HEK293T (cell line): ENCODE data around the gene HSF5.

ENCODE experiments used
- CTCF ChIA-PET: fragments of 350-600 bp; formaldehyde crosslinking; extraction: SDS; loops from one replicate; lab custom pipeline; 2021; ENCODE audit warnings: antibody characterized with exemption, inconsistent platforms; lab: Yijun Ruan, JAX
- POLR2A ChIA-PET: fragments of 350-600 bp; formaldehyde crosslinking; extraction: SDS; loops from one replicate; lab custom pipeline; 2020; ENCODE audit warnings: antibody characterized with exemption, inconsistent platforms; lab: Yijun Ruan, JAX
- DNase-seq: peaks from one replicate; pipeline ENCODE4 v3.0.0; 2012; ENCODE audit warnings: mixed read lengths; ENCODE audit errors: extremely low spot score
- ARNT ChIP-seq: fragments of 450-650 bp; IDR thresholded peaks from 2 replicates; pipeline ENCODE4 v1.6.1; 2017; ENCODE audit warnings: mild to moderate bottlenecking
- BHLHE40 ChIP-seq: fragments of 450-650 bp; IDR thresholded peaks from 2 replicates; pipeline ENCODE4 v1.6.1; 2016; ENCODE audit warnings: mild to moderate bottlenecking, moderate library complexity, borderline replicate concordance
- CTBP1 ChIP-seq: fragments of 450-650 bp; IDR thresholded peaks from 2 replicates; pipeline ENCODE4 v1.6.1; 2016; ENCODE audit warnings: borderline replicate concordance
- ELF4 ChIP-seq: fragments of 450-650 bp; IDR thresholded peaks from 2 replicates; pipeline ENCODE4 v1.6.1; 2017; ENCODE audit warnings: antibody characterized with exemption
- FOXA1 ChIP-seq: fragments of 450-650 bp; IDR thresholded peaks from 2 replicates; pipeline ENCODE4 v1.6.1; 2016; ENCODE audit warnings: mild to moderate bottlenecking
- FOXK2 ChIP-seq: fragments of 450-650 bp; IDR thresholded peaks from 2 replicates; pipeline ENCODE4 v1.6.1; 2016; ENCODE audit warnings: mild to moderate bottlenecking
- FOXM1 ChIP-seq: fragments of 450-650 bp; IDR thresholded peaks from 2 replicates; pipeline ENCODE4 v1.6.1; 2017; ENCODE audit warnings: mild to moderate bottlenecking, borderline replicate concordance
- HDGF ChIP-seq: fragments of 450-650 bp; IDR thresholded peaks from 2 replicates; pipeline ENCODE4 v1.6.1; 2017; ENCODE audit warnings: antibody characterized with exemption, borderline replicate concordance
- L3MBTL2 ChIP-seq: fragments of 450-650 bp; conservative IDR thresholded peaks from 2 replicates; pipeline ENCODE4 v1.6.1; 2016; ENCODE audit warnings: mild to moderate bottlenecking
- LEF1 ChIP-seq: fragments of 450-650 bp; IDR thresholded peaks from 2 replicates; pipeline ENCODE4 v1.6.1; 2017; ENCODE audit warnings: mild to moderate bottlenecking, borderline replicate concordance
- NFRKB ChIP-seq: fragments of 450-650 bp; IDR thresholded peaks from 2 replicates; pipeline ENCODE4 v1.6.1; 2016; ENCODE audit warnings: mild to moderate bottlenecking, moderate library complexity
- PKNOX1 ChIP-seq: fragments of 450-650 bp; IDR thresholded peaks from 2 replicates; pipeline ENCODE4 v1.6.1; 2016
- SP1 ChIP-seq: fragments of 450-650 bp; IDR thresholded peaks from 2 replicates; pipeline ENCODE4 v1.6.1; 2017
- SUZ12 ChIP-seq: fragments of 450-650 bp; IDR thresholded peaks from 2 replicates; pipeline ENCODE4 v1.6.1; 2016; ENCODE audit warnings: mild to moderate bottlenecking
- TARDBP ChIP-seq: fragments of 450-650 bp; IDR thresholded peaks from 2 replicates; pipeline ENCODE4 v1.6.1; 2016
- ZNF384 ChIP-seq: fragments of 450-650 bp; IDR thresholded peaks from 2 replicates; pipeline ENCODE4 v1.6.1; 2016

The HSF5 gene

GRCh38 chr17:58403311-58403710 is 84.9 kb downstream of the HSF5 start:
- ChIA-PET CTCF (no interaction called here), POLR2A (interaction anchor here (1.6 to 2.2 kb wide), 2 partner anchors 12 to 51 kb away, joined by 5 to 7 read pairs; partner anchors contain the start of gene SUPT4H1)
- TF ChIP-seq PKNOX1 (no peak), CTBP1 (no peak), TARDBP (no peak), FOXA1 (no peak), SUZ12 (no peak), FOXM1 (no peak), ZNF384 (no peak), ELF4 (no peak), LEF1 (no peak), ARNT (no peak), SP1 (no peak), HDGF (no peak), BHLHE40 (no peak), FOXK2 (no peak), L3MBTL2 (no peak), NFRKB (no peak)
- DNase-seq = no peak

DNA sequence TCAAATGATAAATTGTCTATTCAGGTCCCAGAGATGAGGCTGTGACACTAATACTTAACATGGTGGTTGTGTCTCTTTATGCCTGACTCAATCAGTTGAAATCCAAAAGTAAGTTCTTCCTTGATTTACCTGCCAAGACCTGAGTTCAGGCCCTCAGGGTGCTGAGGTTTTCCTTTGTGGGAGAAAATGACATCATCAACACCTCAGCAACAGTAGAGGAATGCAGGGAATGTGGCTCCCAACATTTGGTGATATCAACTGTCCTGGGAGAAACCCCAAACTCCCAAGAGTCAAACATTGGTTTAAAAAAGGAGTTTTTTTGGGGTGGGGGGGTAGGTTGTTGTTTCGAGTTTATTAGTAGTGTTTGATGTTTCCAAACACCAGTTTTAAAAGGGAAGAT is 85.5 kb downstream of the HSF5 start:
- no peak for DNase-seq
- ChIA-PET POLR2A (interaction anchor here (1.6 kb wide), 1 partner anchor 50 kb away, joined by 7 read pairs; the partner anchor contains the start of gene SUPT4H1), CTCF (no interaction called here)
- TF ChIP-seq ARNT (no peak), ZNF384 (no peak), FOXM1 (no peak), SP1 (no peak), FOXA1 (no peak), NFRKB (no peak), SUZ12 (no peak), L3MBTL2 (no peak), ELF4 (no peak), BHLHE40 (no peak), TARDBP (no peak), LEF1 (no peak), PKNOX1 (no peak), CTBP1 (no peak)

- TF ChIP-seq L3MBTL2 = no peak
- TF ChIP-seq FOXK2 = no peak
- TF ChIP-seq ELF4 = no peak
- no peak for TF ChIP-seq LEF1
- TF ChIP-seq SUZ12 = no peak
- TF ChIP-seq FOXM1 = no peak
- TF ChIP-seq SP1 = no peak
- no peak for TF ChIP-seq HDGF
- TF ChIP-seq PKNOX1 = no peak
- no peak for TF ChIP-seq TARDBP
- no peak for TF ChIP-seq ZNF384
- TF ChIP-seq NFRKB = no peak
- TF ChIP-seq FOXA1 = no peak
- ChIA-PET POLR2A (interaction anchor here (1.9 kb wide), 1 partner anchor 50 kb away, joined by 6 read pairs; the partner anchor contains the start of gene SUPT4H1), CTCF (no interaction called here)
- DNase-seq = no peak
Measured at GRCh38 chr17:58402047-58402446, 86.2 kb downstream of the HSF5 start.

DNA sequence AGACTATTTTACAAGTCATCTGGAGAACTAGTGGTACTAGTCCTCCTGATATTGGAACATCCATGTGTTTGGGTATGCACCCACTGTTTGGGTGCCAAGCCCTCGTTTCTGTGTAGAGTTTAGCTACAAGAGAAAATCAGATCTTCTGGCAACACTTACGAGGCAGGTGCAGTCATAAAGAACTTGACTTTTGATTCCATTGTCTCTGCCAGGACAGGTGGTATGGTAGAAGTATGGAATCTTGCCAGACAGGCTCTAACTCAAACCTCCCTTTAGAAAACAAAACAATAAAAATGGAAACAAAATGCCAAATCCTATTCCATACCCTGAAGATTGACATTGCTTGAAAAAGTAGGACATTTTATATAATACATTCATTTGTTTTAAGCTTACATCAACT is 86.9 kb downstream of the HSF5 start:
- POLR2A ChIA-PET = interaction anchor here (1.9 kb wide), 1 partner anchor 49 kb away, joined by 6 read pairs; the partner anchor contains the start of gene SUPT4H1
- TF ChIP-seq ARNT (no peak), HDGF (no peak), L3MBTL2 (no peak)
- DNase-seq = no peak
- CTCF ChIA-PET = no interaction called here

- TF ChIP-seq L3MBTL2 (no peak), ZNF384 (no peak), SP1 (no peak), BHLHE40 (no peak), ELF4 (no peak), FOXA1 (no peak), FOXK2 (no peak), HDGF (no peak), ARNT (no peak), PKNOX1 (no peak), SUZ12 (no peak), FOXM1 (no peak), NFRKB (no peak), TARDBP (no peak), CTBP1 (no peak)
- POLR2A ChIA-PET = interaction anchor here (1.8 to 1.9 kb wide), 2 partner anchors 14 to 49 kb away, joined by 5 to 6 read pairs; partner anchors contain the start of gene SUPT4H1
- CTCF ChIA-PET = no interaction called here
- no peak for DNase-seq
Measured at GRCh38 chr17:58400826-58401225, 87.4 kb downstream of the HSF5 start.

DNA sequence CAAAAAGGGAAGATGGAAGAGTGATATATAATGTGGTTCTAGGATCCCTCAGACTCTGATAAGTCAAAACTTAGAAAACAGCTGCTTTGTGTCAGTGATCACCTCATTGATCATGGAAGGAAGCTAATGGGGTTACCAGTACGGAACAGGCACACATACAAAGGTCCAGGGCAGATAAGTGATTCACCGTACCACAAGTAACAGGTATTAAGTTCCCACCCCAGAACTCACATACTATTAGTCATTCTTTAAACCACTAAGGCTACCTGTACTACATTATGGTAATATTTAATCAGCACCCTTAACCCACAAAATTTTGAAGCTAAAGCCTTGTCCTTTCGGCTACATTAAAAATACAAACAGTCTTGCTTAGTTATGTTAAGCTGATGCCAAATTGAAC is 88.2 kb downstream of the HSF5 start:
- ChIA-PET CTCF (interaction anchor here (1.0 kb wide), 1 partner anchor 12 kb away, joined by 3 read pairs; no protein-coding TSS in a partner anchor), POLR2A (interaction anchor here (1.0 to 1.9 kb wide), 4 partner anchors 15 to 48 kb away, joined by 5 to 6 read pairs (median 5); partner anchors contain the start of genes RNF43 and SUPT4H1)
- no peak for DNase-seq
- no peak for TF ChIP-seq TARDBP
- TF ChIP-seq PKNOX1 = no peak
- TF ChIP-seq FOXA1 = no peak
- no peak for TF ChIP-seq CTBP1
- TF ChIP-seq BHLHE40 = no peak
